Stimulated activated memory B cell treated with anti-CD40 and anti-IgM and Interleukin-4, amounts not matched to agents 10 μg/mL and 1 μg/mL and 100 μg/mL, for 72 hours (primary cell): ENCODE measurements around the gene INSYN2A.

Source experiments
- ATAC-seq: fragments of 150-1000 bp; cut with Tn5 transposase; 2 replicates; pipeline ENCODE4 v1.10.0; 2021
- H3K27ac Mint-ChIP-seq: one replicate; pipeline ENCODE4 v1.8.0; 2022; ENCODE audit warnings: mild to moderate bottlenecking, mixed read lengths
- H3K27me3 Mint-ChIP-seq: one replicate; pipeline ENCODE4 v1.8.0; 2022; ENCODE audit warnings: mixed read lengths
- H3K36me3 Mint-ChIP-seq: one replicate; pipeline ENCODE4 v1.8.0; 2022; ENCODE audit warnings: mixed read lengths
- H3K4me1 Mint-ChIP-seq: one replicate; pipeline ENCODE4 v1.8.0; 2022; ENCODE audit warnings: mixed read lengths
- H3K4me3 Mint-ChIP-seq: one replicate; pipeline ENCODE4 v1.8.0; 2022; ENCODE audit warnings: mild to moderate bottlenecking, moderate library complexity, mixed read lengths
- H3K9me3 Mint-ChIP-seq: one replicate; pipeline ENCODE4 v1.8.0; 2022; ENCODE audit warnings: mixed read lengths

INSYN2A gene

DNA sequence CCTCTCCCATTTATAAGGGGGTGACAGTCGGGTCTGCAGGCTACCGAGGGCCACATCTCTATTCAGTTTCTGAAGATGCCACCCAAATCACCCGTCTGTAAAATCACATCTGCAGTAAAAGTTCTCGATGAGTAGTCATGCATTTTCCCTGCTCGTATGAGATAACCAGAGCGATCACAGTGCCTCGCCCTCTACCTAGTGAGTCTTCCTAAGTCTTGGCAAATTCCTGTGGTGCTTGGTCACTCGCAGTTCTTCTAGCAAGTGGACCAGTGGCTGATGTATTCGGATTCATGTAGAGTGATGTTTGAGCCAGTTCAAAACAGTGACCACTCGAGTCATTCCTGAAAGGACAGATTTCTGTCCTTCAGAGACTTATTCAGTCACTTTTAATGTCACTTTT is 44.9 kb downstream of the INSYN2A start:
- H3K36me3 Mint-ChIP-seq: no peaks in the 10 kb centered on the region
- H3K27ac Mint-ChIP-seq: no peak overlapping the region
- no peak overlapping the region for H3K4me3 Mint-ChIP-seq
- no peaks in the 10 kb centered on the region for H3K4me1 Mint-ChIP-seq
- H3K9me3 Mint-ChIP-seq: peaks cover 3% of the 10 kb centered on the region
- no peak for ATAC-seq
- no peaks in the 10 kb centered on the region for H3K27me3 Mint-ChIP-seq

DNA sequence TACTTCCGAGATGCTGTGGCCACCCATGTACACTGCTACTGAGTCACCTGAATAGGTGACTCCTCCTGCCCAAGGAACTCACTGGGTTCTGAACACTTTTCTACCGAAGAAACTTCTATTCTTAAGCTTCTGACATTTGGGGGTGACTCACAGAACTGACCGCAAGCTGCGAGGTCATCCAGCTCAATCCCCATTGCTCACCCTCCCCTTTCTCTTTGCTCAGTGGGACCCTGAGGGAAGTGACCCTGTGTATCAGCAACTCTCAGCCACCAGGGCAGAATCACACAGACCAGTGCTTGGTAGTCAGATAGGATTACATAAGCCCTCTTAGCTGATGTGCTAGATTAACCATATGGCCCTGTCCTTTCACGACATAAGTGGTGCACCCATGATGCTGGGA is 46.3 kb downstream of the INSYN2A start:
- no peaks in the 10 kb centered on the region for H3K27me3 Mint-ChIP-seq
- no peak for ATAC-seq
- no peaks in the 10 kb centered on the region for H3K4me1 Mint-ChIP-seq
- H3K4me3 Mint-ChIP-seq: no peak overlapping the region
- peaks cover 3% of the 10 kb centered on the region for H3K9me3 Mint-ChIP-seq
- H3K27ac Mint-ChIP-seq: no peak overlapping the region
- no peaks in the 10 kb centered on the region for H3K36me3 Mint-ChIP-seq

DNA sequence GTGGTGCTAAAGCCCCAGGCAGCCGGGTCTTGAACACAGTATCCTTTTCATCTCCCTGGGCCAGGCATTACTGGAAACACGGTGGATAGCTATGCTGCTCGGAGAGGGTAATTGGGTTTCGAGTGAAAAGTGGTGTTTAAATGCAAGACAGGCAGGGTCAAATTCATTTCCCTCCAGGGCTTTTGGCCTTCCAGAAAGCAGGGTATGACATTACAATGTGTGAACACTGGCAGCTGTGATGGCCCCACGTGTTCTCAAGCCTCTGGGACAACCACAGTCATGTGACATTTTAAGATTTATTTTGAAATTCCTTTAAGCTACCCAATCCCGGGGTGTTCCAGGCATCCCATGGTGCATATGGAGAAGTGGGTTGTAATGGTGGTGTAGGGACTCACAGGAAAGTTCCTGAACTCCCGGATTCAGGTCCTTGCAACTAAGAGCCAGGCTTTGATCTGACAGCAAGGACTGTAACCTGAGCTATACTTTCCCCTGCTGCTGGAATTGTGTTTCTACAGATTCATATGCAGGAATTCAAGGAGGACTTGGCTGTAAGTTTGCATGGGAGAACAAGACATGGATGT is 46.8 kb downstream of the INSYN2A start:
- Mint-ChIP-seq H3K27me3 (no peaks in the 10 kb centered on the region), H3K4me3 (no peak overlapping the region), H3K4me1 (no peaks in the 10 kb centered on the region), H3K9me3 (peaks cover 3% of the 10 kb centered on the region), H3K27ac (no peak overlapping the region), H3K36me3 (no peaks in the 10 kb centered on the region)
- no peak for ATAC-seq

DNA sequence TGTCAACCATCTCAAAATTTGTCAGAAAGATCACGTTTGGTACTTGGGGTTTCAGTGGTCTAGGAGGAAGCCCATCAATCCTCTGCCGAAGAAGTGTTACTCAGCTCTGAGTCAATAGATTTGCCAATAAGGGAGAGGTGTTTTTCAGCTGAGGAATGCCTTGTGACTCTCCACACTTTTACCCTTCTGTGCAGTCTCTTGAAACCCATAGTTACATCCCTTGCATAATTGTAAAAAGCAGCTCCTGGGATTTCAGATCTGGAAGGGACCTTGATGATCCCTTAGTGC is 47.5 kb downstream of the INSYN2A start:
- H3K27me3 Mint-ChIP-seq: no peaks in the 10 kb centered on the region
- H3K36me3 Mint-ChIP-seq: no peaks in the 10 kb centered on the region
- H3K4me1 Mint-ChIP-seq: no peaks in the 10 kb centered on the region
- H3K9me3 Mint-ChIP-seq: peaks cover 3% of the 10 kb centered on the region
- H3K4me3 Mint-ChIP-seq: no peak overlapping the region
- no peak for ATAC-seq
- no peak overlapping the region for H3K27ac Mint-ChIP-seq

DNA sequence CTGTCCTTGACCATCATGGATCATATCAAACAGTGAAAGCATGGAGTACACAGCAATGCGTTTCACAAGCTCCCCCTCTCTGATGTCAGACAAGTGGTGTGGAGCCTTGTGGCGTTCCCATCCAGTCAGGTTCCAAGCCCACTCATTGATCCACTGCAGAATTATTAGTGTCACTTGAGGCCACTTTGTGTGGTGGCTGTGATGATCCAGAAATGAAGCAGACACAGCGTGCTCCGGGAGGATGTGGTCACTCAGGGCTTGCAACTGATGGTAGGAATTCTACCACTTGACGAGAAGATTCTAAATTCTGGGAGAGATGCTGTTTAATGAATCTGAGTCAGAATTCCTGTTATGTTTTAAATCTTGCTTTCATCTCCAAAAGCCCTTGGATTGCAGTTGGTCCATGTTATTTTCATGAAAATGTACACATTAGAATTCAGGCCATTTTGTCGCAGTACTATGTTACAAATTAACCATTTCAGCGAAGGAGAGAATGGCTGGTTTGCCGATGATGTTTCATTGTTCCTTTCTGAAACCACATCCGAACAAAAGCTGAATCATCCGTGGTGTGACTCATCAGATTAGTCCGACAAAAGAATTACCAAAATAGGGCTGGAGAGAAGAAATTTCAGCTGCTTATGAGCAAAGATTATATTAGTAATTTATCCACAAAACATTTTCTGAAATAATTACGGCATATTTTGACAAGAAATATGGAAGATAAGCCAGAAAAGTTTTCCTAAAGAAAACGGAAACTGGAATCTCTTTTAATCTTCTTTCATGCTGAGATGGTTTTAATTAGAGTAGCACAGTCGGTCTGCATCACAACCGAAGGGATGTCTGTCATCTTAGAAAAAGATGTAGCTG is 48.1 kb downstream of the INSYN2A start:
- H3K27me3 Mint-ChIP-seq: no peaks in the 10 kb centered on the region
- H3K36me3 Mint-ChIP-seq: no peaks in the 10 kb centered on the region
- H3K27ac Mint-ChIP-seq: no peak overlapping the region
- H3K4me3 Mint-ChIP-seq: no peak overlapping the region
- no peak for ATAC-seq
- no peaks in the 10 kb centered on the region for H3K4me1 Mint-ChIP-seq
- H3K9me3 Mint-ChIP-seq: peaks cover 3% of the 10 kb centered on the region

DNA sequence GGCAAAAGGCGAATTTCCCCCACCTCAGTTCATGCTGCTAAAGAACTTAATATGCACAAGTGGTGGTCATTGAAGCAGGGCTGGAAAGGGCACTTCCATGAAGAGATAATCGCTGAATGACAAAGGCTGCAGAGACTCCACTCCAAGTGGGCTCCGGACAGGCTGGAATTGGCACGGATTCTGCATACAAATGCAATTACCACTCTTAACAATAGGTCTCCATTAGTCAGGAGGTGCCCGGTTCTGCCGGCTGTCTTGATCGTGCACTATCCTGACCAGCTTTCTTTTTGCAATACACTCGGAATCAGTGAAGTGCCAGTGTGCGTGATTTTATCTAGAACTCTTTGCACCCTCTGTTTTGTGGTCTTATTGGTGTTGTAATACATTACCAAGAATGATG is 49.7 kb downstream of the INSYN2A start:
- Mint-ChIP-seq H3K4me3 (no peak overlapping the region), H3K27me3 (no peaks in the 10 kb centered on the region), H3K9me3 (peaks cover 3% of the 10 kb centered on the region), H3K36me3 (no peaks in the 10 kb centered on the region), H3K27ac (no peak overlapping the region), H3K4me1 (no peaks in the 10 kb centered on the region)
- ATAC-seq: no peak
